Karpas-422 (cell line): Measurements from ENCODE around the gene DGKE. TPM values are rescaled to one million over a fixed set of nuclear protein-coding genes. Genes with fewer than 3 reads are reported as not detected.

Experiments used
- DNase-seq: peaks from one replicate; pipeline ENCODE4 v3.0.0-alpha.2; 2015
- H2AFZ ChIP-seq: fragments of 200-600 bp; sonication (generic); 2 replicates; pipeline ENCODE4 v1.6.1; 2014; ENCODE audit warnings: antibody characterized with exemption, low read length, mixed read lengths
- H3K27ac ChIP-seq: fragments of 200-600 bp; sonication (generic); 2 replicates; pipeline ENCODE4 v1.5.1; 2014; ENCODE audit warnings: mild to moderate bottlenecking, low read length, moderate library complexity
- H3K27me3 ChIP-seq: fragments of 200-600 bp; sonication (generic); 2 replicates; pipeline ENCODE4 v1.6.1; 2014; ENCODE audit warnings: low read length, mixed read lengths
- H3K36me3 ChIP-seq: fragments of 200-600 bp; sonication (generic); 2 replicates; pipeline ENCODE4 v1.6.1; 2014; ENCODE audit warnings: low read length, mixed read lengths; ENCODE audit not compliant: insufficient read depth
- H3K4me1 ChIP-seq: fragments of 200-600 bp; sonication (generic); 2 replicates; pipeline ENCODE4 v1.6.1; 2014; ENCODE audit warnings: mild to moderate bottlenecking, low read length, mixed read lengths
- H3K4me2 ChIP-seq: fragments of 200-600 bp; sonication (generic); 2 replicates; pipeline ENCODE4 v1.6.1; 2014; ENCODE audit warnings: low read length, low read depth, mild to moderate bottlenecking; ENCODE audit not compliant: poor library complexity, severe bottlenecking
- H3K4me3 ChIP-seq: fragments of 200-600 bp; sonication (generic); 2 replicates; pipeline ENCODE4 v1.5.1; 2014; ENCODE audit warnings: mild to moderate bottlenecking, antibody characterized with exemption, low read length, mixed read lengths
- H3K79me2 ChIP-seq: fragments of 200-600 bp; sonication (generic); 2 replicates; pipeline ENCODE4 v1.6.1; 2014; ENCODE audit warnings: mild to moderate bottlenecking, low read length, mixed read lengths
- H3K9ac ChIP-seq: fragments of 200-600 bp; sonication (generic); 2 replicates; pipeline ENCODE4 v1.6.0; 2014; ENCODE audit warnings: low read length
- H3K9me2 ChIP-seq: fragments of 200-600 bp; sonication (generic), shearing (Covaris generic); replicated peaks from 2 replicates; pipeline ENCODE4 v1.6.0; 2014; ENCODE audit warnings: mild to moderate bottlenecking, low read length, moderate library complexity; ENCODE audit not compliant: insufficient read depth
- H3K9me3 ChIP-seq: fragments of 300-700, 200-600 bp; sonication (generic); 2 replicates; pipeline ENCODE4 v1.6.1; 2014; ENCODE audit warnings: low read length, mixed read lengths
- H4K20me1 ChIP-seq: fragments of 200-600 bp; sonication (generic); 2 replicates; pipeline ENCODE4 v1.6.1; 2014; ENCODE audit warnings: mild to moderate bottlenecking, antibody characterized with exemption, low read length, low read depth; ENCODE audit not compliant: insufficient read depth
- total RNA-seq: library from RNA; depleted of rRNA; stranded (reverse); fragments of >200 nt; shearing (Covaris generic); gene quantifications from 2 replicates; pipeline ENCODE4 v1.2.3, GENCODE V29; 2014; ENCODE audit warnings: low replicate concordance

DGKE gene
- total RNA-seq, 1 experiment from 2014 or later, result 0.30 TPM

- no peak overlapping the region for H3K4me2 ChIP-seq
- H3K9me3 ChIP-seq, result no peaks in the 10 kb centered on the region
- no peak for DNase-seq
- no peak overlapping the region for H2AFZ ChIP-seq
- H3K27ac ChIP-seq, result no peak overlapping the region
- H3K36me3 ChIP-seq, result no peaks in the 10 kb centered on the region
- H3K9me2 ChIP-seq, result no peaks in the 10 kb centered on the region
- no peak overlapping the region for H3K9ac ChIP-seq
- peaks cover 3% of the 10 kb centered on the region; the same call in 1 of the 2 replicates for H3K27me3 ChIP-seq
- no peaks in the 10 kb centered on the region for H4K20me1 ChIP-seq
- H3K79me2 ChIP-seq, result no peaks in the 10 kb centered on the region
- 0 out of 2 replicates have a peak, but pooled peaks cover under 1% of the 10 kb centered on the region for H3K4me1 ChIP-seq
- H3K4me3 ChIP-seq, result no peak overlapping the region
Measured at GRCh38 chr17:56809106-56809819, 24.7 kb upstream of the DGKE start.

GRCh38 chr17:56809820-56810179 lies 24.2 kb upstream of the DGKE start:
- DNase-seq, result no peak
- Histone ChIP-seq H4K20me1 (no peaks in the 10 kb centered on the region), H3K9me3 (no peaks in the 10 kb centered on the region), H3K9ac (no peak overlapping the region), H3K36me3 (no peaks in the 10 kb centered on the region), H3K4me3 (no peak overlapping the region), H3K4me1 (no peaks in the 10 kb centered on the region), H2AFZ (no peak overlapping the region), H3K27me3 (peaks cover 3% of the 10 kb centered on the region; the same call in 1 of the 2 replicates), H3K4me2 (no peak overlapping the region), H3K9me2 (no peaks in the 10 kb centered on the region), H3K27ac (no peak overlapping the region), H3K79me2 (no peaks in the 10 kb centered on the region)

GRCh38 chr17:56810343-56810742 lies 23.6 kb upstream of the DGKE start:
- Histone ChIP-seq H3K9ac (no peak overlapping the region), H3K27ac (no peak overlapping the region), H4K20me1 (no peaks in the 10 kb centered on the region), H3K9me2 (no peaks in the 10 kb centered on the region), H2AFZ (no peak overlapping the region), H3K4me3 (no peak overlapping the region), H3K9me3 (no peaks in the 10 kb centered on the region), H3K79me2 (no peaks in the 10 kb centered on the region), H3K4me2 (no peak overlapping the region), H3K4me1 (no peaks in the 10 kb centered on the region), H3K27me3 (peaks cover 3% of the 10 kb centered on the region; the same call in 1 of the 2 replicates), H3K36me3 (no peaks in the 10 kb centered on the region)
- DNase-seq, result no peak

- Histone ChIP-seq H3K9me3 (no peaks in the 10 kb centered on the region), H3K36me3 (no peaks in the 10 kb centered on the region), H3K27me3 (peaks cover 3% of the 10 kb centered on the region; the same call in 1 of the 2 replicates), H4K20me1 (no peaks in the 10 kb centered on the region), H3K79me2 (no peaks in the 10 kb centered on the region), H3K9ac (no peak overlapping the region), H3K9me2 (no peaks in the 10 kb centered on the region), H3K4me3 (no peak overlapping the region), H3K27ac (no peak overlapping the region), H3K4me1 (no peaks in the 10 kb centered on the region), H2AFZ (no peak overlapping the region), H3K4me2 (no peak overlapping the region)
- DNase-seq, result no peak
Measured at GRCh38 chr17:56810891-56811775, 22.8 kb upstream of the DGKE start.

- peaks cover 3% of the 10 kb centered on the region; the same call in 1 of the 2 replicates for H3K27me3 ChIP-seq
- no peak overlapping the region for H3K9ac ChIP-seq
- no peaks in the 10 kb centered on the region for H3K4me1 ChIP-seq
- H3K36me3 ChIP-seq, result no peaks in the 10 kb centered on the region
- no peak overlapping the region for H3K27ac ChIP-seq
- no peak for DNase-seq
- H3K9me3 ChIP-seq, result no peaks in the 10 kb centered on the region
- no peaks in the 10 kb centered on the region for H4K20me1 ChIP-seq
- no peak overlapping the region for H2AFZ ChIP-seq
- H3K79me2 ChIP-seq, result no peaks in the 10 kb centered on the region
- no peak overlapping the region for H3K4me3 ChIP-seq
- H3K4me2 ChIP-seq, result no peak overlapping the region
- H3K9me2 ChIP-seq, result no peaks in the 10 kb centered on the region
Measured at GRCh38 chr17:56812901-56813388, 21.0 kb upstream of the DGKE start.

- Histone ChIP-seq H2AFZ (no peak overlapping the region), H3K9me2 (no peaks in the 10 kb centered on the region), H3K4me1 (0 out of 2 replicates have a peak, but pooled peaks cover 6% of the 10 kb centered on the region)
Measured at GRCh38 chr17:56815711-56816110, 18.2 kb upstream of the DGKE start.

GRCh38 chr17:56817066-56817465 lies 16.9 kb upstream of the DGKE start:
- Histone ChIP-seq H3K36me3 (no peaks in the 10 kb centered on the region), H3K4me3 (no peak overlapping the region), H3K9ac (no peak overlapping the region), H2AFZ (no peak overlapping the region), H3K79me2 (no peaks in the 10 kb centered on the region), H4K20me1 (no peaks in the 10 kb centered on the region), H3K9me3 (no peaks in the 10 kb centered on the region), H3K4me1 (peaks cover 16% of the 10 kb centered on the region), H3K27ac (no peak overlapping the region), H3K27me3 (no peaks in the 10 kb centered on the region), H3K4me2 (no peak overlapping the region), H3K9me2 (no peaks in the 10 kb centered on the region)
- no peak for DNase-seq

More at GRCh38 chr17:56815711-56816110, 18.2 kb upstream of the DGKE start:
- no peak overlapping the region for H3K4me2 ChIP-seq
- no peak overlapping the region for H3K27ac ChIP-seq
- no peak overlapping the region for H3K4me3 ChIP-seq
- no peaks in the 10 kb centered on the region for H3K9me3 ChIP-seq
- no peaks in the 10 kb centered on the region for H4K20me1 ChIP-seq
- H3K27me3 ChIP-seq, result peaks cover 3% of the 10 kb centered on the region; the same call in 1 of the 2 replicates
- no peak for DNase-seq
- H3K36me3 ChIP-seq, result no peaks in the 10 kb centered on the region
- no peaks in the 10 kb centered on the region for H3K79me2 ChIP-seq
- H3K9ac ChIP-seq, result no peak overlapping the region

GRCh38 chr17:56819030-56819429 lies 14.9 kb upstream of the DGKE start:
- H2AFZ ChIP-seq, result no peak overlapping the region
- no peak overlapping the region for H3K4me3 ChIP-seq
- H3K9me2 ChIP-seq, result no peaks in the 10 kb centered on the region
- H3K4me1 ChIP-seq, result peaks cover 24% of the 10 kb centered on the region
- H3K9me3 ChIP-seq, result no peaks in the 10 kb centered on the region
- no peak overlapping the region for H3K27ac ChIP-seq
- no peaks in the 10 kb centered on the region for H3K27me3 ChIP-seq
- no peak overlapping the region for H3K4me2 ChIP-seq
- H3K9ac ChIP-seq, result no peak overlapping the region
- DNase-seq, result no peak
- no peaks in the 10 kb centered on the region for H4K20me1 ChIP-seq
- H3K79me2 ChIP-seq, result no peaks in the 10 kb centered on the region
- no peaks in the 10 kb centered on the region for H3K36me3 ChIP-seq
